GM13977 (cell line): ENCODE measurements around the gene TMEM41A.
"Not testable (repeated sequence)": the region's sequence is repeated elsewhere in the genome, so short reads cannot be mapped to it uniquely, and the experiment has no call there.

Experiments used
- DNase-seq: peaks from one replicate; pipeline ENCODE4 v3.0.0; 2012; ENCODE audit warnings: low spot score
- CTCF ChIP-seq: IDR thresholded peaks from 2 replicates; pipeline ENCODE4 v1.5.1; 2012; ENCODE audit warnings: mild to moderate bottlenecking, control low read depth; ENCODE audit not compliant: insufficient read depth; ENCODE audit errors: extremely low read depth, missing control alignments
- in situ Hi-C: fragments of 300-500 bp; cut with MboI; formaldehyde crosslinking; loops from one replicate; pipeline ENCODE4 v1.12.0; 2022; ENCODE audit warnings: low sequenced_read_pairs, low pct_unique_long_range_greater_than_20kb, mixed read lengths, inconsistent platforms; ENCODE audit not compliant: unreplicated experiment

The TMEM41A gene

GRCh38 chr3:185460719-185461350 lies 38.0 kb downstream of the TMEM41A start:
- DNase-seq = peak; percentile 14
- TF ChIP-seq CTCF = no peak
- in situ Hi-C loops = no loop called here

- DNase-seq = no peak
- in situ Hi-C loops = no loop called here
- TF ChIP-seq CTCF = no peak
Measured at GRCh38 chr3:185460309-185460708, 38.5 kb downstream of the TMEM41A start.

- no peak for TF ChIP-seq CTCF
- no peak for DNase-seq
- in situ Hi-C loops = no loop called here
Measured at GRCh38 chr3:185457376-185457775, 41.5 kb downstream of the TMEM41A start.

- DNase-seq, in situ Hi-C loops: not testable (repeated sequence)
Measured at GRCh38 chr3:185451432-185451831, 47.4 kb downstream of the TMEM41A start.

- DNase-seq = no peak
- no peak for TF ChIP-seq CTCF
- in situ Hi-C loops = no loop called here
Measured at GRCh38 chr3:185448107-185448506, 50.7 kb downstream of the TMEM41A start.

- TF ChIP-seq CTCF = no peak
- in situ Hi-C loops = no loop called here
Measured at GRCh38 chr3:185444329-185444728, 54.5 kb downstream of the TMEM41A start.

GRCh38 chr3:185442031-185442430 lies 56.8 kb downstream of the TMEM41A start:
- in situ Hi-C loops = no loop called here
- TF ChIP-seq CTCF = no peak
- DNase-seq = no peak

More at GRCh38 chr3:185444329-185444728, 54.5 kb downstream of the TMEM41A start:
- DNase-seq = no peak
